ENCODE results near the gene TAS1R2. TPM values are rescaled to one million over a fixed set of nuclear protein-coding genes. Genes with fewer than 3 reads are reported as not detected.

TAS1R2 gene
- total RNA-seq, 1 donor: not detected

DNA sequence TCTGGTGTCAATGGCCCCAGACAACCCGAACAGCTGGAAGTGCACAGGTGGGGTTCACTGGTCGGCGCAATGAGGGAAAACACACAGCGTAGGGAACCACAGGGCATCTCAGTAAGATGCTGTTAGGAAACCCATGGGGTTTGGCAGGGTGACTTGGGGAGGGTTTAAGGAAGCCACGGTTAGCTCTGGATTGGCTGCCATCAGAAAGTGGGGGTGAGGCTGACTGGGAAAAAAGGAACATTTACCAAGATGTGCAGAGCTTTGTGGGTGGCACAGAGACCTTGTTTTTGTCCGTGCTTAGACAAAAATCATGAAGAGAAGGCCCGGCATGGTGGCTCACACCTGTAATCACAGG, 31.9 kb upstream of the TAS1R2 start:
- H3K27me3 ChIP-seq (ENCODE audit: insufficient read depth, low read length): no peaks in the 10 kb centered on the region
- H3K9me3 ChIP-seq (ENCODE audit: low read depth, low read length): no peaks in the 10 kb centered on the region
- H3K4me3 ChIP-seq (ENCODE audit: low read length): no peak overlapping the region
- no peaks in the 10 kb centered on the region for H3K4me1 ChIP-seq (ENCODE audit: insufficient read depth, low read length)

DNA sequence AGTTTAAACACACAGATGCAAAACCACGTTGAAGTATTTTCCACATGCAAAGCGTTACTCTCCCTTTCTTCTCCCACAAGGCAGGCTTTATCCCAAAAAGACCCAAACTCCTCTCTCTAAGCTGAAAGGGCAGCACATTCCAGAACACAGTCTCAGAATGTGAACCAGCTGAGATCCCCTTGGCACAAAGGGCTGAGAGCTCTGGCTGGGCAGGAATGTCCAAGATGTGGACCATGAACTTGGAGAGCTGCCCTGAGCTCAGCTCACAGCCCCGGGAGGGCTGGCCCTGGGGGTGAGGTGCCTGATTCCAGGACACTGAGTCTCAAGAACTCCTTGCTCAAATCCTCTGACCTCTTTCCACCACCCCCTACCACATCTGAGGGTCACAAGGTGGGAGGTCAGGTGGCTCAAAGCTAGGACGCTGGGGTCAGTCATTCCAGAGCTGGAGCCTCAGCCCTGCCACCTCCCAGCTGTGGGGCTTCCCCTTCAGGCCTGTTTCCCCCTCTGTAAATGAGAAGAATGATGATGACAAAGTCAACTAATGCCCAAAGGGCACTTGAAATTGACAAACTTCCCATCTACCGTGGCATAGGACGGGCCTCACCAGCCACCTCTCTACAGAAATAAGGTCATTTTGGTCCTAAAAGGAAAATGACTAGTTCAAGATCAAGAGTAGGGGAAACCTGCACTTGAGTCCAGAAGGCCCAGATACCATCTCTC, 31.4 kb upstream of the TAS1R2 start:
- no peak overlapping the region for H3K4me3 ChIP-seq (ENCODE audit: low read length)
- H3K9me3 ChIP-seq (ENCODE audit: low read depth, low read length): no peaks in the 10 kb centered on the region
- H3K4me1 ChIP-seq (ENCODE audit: insufficient read depth, low read length): no peaks in the 10 kb centered on the region
- no peaks in the 10 kb centered on the region for H3K27me3 ChIP-seq (ENCODE audit: insufficient read depth, low read length)

DNA sequence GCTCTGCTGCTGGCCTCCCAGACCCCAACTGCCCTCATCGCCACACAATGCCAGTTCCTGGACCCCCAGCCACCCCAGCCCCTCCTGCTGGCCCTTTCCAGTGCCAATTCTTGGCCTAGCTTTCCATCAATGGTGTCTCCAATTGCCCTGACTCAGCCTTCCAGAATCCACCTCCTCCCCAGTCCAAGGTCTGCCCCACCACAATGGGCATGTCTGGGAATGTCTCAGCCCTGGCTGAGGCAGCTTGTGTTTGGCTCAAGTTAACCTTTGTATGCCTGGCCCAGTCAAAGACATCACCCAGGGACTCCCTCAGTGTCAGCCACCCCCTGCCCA, 26.5 kb upstream of the TAS1R2 start:
- Histone ChIP-seq H3K4me1 (ENCODE audit: insufficient read depth, low read length) (no peaks in the 10 kb centered on the region), H3K4me3 (ENCODE audit: low read length) (no peak overlapping the region), H3K9me3 (ENCODE audit: low read depth, low read length) (no peaks in the 10 kb centered on the region), H3K27me3 (ENCODE audit: insufficient read depth, low read length) (no peaks in the 10 kb centered on the region)

DNA sequence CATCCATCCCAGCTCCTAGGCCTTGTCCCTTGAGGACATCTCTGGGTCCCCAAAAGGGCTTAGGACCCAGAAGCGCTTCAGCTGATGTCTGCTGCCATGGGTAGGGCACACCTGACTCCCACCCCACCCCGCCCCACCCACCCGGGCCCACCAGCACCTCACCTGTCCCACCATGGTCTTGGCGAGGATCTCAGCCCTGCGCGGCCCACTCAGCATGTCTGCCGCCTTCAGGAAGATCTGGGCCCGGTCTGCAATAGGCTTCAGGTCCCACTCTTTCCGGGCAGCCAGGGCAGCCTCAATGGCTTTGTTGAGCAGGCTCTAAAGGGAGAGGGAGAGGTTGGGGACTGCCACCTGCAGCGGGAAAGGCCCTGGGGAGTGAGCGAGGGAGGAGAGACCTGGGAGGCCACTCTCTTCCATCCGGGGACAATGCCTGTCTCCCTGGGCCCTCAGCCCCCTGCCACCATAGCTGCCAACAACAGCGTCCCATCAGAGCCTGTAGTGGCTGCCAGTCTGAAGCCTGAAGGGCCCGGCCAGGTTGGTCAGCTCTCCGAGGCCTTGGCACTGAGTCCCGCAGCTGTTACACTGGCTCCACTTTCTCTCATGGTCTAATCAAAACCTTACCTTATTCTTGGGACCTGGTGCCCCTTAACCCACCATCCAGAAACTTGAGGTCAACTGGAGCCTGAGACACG, 26.0 kb upstream of the TAS1R2 start:
- Histone ChIP-seq H3K4me3 (ENCODE audit: low read length) (no peak overlapping the region), H3K27me3 (ENCODE audit: insufficient read depth, low read length) (no peaks in the 10 kb centered on the region), H3K4me1 (ENCODE audit: insufficient read depth, low read length) (no peaks in the 10 kb centered on the region), H3K9me3 (ENCODE audit: low read depth, low read length) (no peaks in the 10 kb centered on the region)

DNA sequence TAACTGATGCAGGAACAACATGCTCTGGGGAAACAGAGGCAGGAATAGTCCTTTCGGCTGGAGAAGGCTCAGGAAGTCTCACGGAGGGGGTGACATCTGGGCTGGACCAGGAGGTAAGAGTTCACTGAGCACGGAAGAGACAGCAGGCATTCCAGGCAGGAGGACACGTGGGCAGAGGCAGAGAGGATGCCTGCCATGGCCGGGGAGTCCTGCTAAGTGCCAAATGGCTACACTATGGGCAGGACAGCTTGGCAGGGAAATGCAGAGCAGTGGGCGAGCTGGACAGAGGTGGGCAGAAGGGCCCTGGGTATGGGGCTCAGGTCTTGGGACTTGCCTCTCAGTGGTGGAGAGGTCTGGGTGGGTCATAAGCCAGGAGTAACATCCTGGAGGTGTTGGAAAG, 25.3 kb upstream of the TAS1R2 start:
- no peak overlapping the region for H3K4me3 ChIP-seq (ENCODE audit: low read length)
- no peaks in the 10 kb centered on the region for H3K9me3 ChIP-seq (ENCODE audit: low read depth, low read length)
- no peaks in the 10 kb centered on the region for H3K4me1 ChIP-seq (ENCODE audit: insufficient read depth, low read length)
- no peaks in the 10 kb centered on the region for H3K27me3 ChIP-seq (ENCODE audit: insufficient read depth, low read length)

DNA sequence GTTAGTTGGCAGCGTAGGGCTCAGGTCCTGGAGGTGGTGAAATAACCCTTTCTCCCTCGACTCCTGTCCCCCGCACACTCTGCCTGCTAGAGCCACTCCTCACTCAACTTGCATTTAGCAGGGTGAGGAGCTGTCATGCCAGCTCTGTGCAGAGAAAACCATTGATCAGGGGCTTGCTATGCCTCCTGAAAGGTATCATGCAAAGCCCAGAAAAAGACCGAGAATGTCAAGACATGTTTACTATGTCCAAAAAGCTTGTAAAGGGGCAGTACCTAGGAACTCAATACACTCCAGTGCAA, 24.9 kb upstream of the TAS1R2 start:
- Histone ChIP-seq H3K4me3 (ENCODE audit: low read length) (no peak overlapping the region), H3K4me1 (ENCODE audit: insufficient read depth, low read length) (no peaks in the 10 kb centered on the region)

DNA sequence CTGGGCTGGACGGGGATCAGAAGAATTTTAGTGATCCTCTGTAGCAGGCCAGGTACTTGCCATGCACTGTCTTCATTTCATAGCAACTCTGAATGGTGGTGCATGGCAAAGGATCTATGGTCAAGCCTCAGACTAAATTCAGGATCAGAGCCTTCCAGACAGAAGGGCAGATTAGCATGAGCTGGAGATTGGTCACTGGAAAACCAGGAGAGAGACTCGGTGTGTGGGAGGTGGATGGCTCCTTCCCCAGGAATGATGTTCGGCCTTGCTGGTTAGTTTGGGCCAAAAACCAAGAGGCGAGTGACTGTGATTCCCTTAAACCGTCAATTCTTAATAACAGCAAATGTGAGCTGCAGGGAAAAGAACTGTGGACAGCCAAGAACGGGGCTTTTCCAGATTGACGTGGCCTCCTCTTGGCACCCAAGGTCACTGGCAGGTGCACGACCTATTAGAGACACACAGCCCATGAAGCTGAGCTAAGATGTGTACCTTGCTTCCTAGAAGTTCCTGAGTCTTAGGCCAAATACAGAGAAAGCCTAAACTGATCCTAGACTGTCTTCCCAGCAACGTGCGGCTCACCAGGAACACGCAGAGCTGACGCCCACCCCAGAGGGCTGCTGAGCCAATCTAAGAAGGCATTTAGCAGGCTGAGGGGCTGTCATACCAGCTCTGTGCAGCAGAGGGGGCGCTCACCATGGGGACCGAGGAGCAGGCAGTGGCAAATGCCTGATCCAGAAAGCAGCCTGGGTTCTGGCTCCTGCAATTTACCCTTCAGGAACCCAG, 24.4 kb upstream of the TAS1R2 start:
- H3K4me3 ChIP-seq (ENCODE audit: low read length): no peak overlapping the region
- no peaks in the 10 kb centered on the region for H3K9me3 ChIP-seq (ENCODE audit: low read depth, low read length)
- no peaks in the 10 kb centered on the region for H3K4me1 ChIP-seq (ENCODE audit: insufficient read depth, low read length)

More for the DNA sequence above, 24.9 kb upstream of the TAS1R2 start:
- Histone ChIP-seq H3K9me3 (ENCODE audit: low read depth, low read length) (no peaks in the 10 kb centered on the region), H3K27me3 (ENCODE audit: insufficient read depth, low read length) (no peaks in the 10 kb centered on the region)

DNA sequence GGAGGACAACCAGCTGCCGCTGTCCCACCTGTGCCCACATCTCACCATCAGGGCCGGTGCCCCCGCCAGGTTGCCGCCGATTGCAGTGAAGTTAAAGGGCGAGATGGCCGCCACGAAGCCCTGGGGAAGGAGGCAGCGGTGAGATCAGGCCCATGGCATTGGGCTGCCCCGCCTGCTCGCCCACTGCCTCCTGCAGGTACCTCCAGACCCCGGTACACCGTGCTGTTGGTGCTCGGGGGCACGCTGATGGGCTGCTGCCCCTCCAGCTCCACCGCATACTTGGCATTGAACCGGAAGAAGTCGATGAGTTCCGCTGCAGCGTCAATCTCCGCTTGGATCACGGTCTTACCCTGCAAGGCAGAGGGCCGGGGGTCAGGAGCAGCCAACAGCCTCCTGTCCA, 23.6 kb upstream of the TAS1R2 start:
- no peaks in the 10 kb centered on the region for H3K4me1 ChIP-seq (ENCODE audit: insufficient read depth, low read length)
- H3K4me3 ChIP-seq (ENCODE audit: low read length): no peak overlapping the region
- H3K9me3 ChIP-seq (ENCODE audit: low read depth, low read length): no peaks in the 10 kb centered on the region
- H3K27me3 ChIP-seq (ENCODE audit: insufficient read depth, low read length): no peaks in the 10 kb centered on the region

More for the DNA sequence above, 24.4 kb upstream of the TAS1R2 start:
- no peaks in the 10 kb centered on the region for H3K27me3 ChIP-seq (ENCODE audit: insufficient read depth, low read length)

DNA sequence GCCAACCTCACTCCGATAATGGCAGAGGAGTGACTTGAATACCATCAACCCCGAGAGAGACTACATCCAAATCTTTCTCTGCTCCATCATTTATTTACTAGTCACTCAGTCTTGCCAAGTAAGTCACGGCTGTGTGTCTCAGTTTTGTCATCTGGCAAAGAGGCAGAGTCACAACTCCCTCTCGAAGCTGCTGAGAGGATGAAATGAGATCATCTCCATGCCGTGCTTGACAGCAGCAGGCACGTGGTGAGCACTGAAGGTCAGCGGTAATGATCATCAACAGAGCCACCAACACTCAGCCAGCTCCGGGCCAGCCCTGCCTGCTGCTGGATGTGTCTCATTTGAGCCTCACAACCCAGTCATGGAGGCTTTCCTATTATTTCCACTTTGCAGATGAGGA, 23.0 kb upstream of the TAS1R2 start:
- Histone ChIP-seq H3K9me3 (ENCODE audit: low read depth, low read length) (no peaks in the 10 kb centered on the region), H3K4me1 (ENCODE audit: insufficient read depth, low read length) (no peaks in the 10 kb centered on the region), H3K27me3 (ENCODE audit: insufficient read depth, low read length) (no peaks in the 10 kb centered on the region), H3K4me3 (ENCODE audit: low read length) (no peak overlapping the region)

DNA sequence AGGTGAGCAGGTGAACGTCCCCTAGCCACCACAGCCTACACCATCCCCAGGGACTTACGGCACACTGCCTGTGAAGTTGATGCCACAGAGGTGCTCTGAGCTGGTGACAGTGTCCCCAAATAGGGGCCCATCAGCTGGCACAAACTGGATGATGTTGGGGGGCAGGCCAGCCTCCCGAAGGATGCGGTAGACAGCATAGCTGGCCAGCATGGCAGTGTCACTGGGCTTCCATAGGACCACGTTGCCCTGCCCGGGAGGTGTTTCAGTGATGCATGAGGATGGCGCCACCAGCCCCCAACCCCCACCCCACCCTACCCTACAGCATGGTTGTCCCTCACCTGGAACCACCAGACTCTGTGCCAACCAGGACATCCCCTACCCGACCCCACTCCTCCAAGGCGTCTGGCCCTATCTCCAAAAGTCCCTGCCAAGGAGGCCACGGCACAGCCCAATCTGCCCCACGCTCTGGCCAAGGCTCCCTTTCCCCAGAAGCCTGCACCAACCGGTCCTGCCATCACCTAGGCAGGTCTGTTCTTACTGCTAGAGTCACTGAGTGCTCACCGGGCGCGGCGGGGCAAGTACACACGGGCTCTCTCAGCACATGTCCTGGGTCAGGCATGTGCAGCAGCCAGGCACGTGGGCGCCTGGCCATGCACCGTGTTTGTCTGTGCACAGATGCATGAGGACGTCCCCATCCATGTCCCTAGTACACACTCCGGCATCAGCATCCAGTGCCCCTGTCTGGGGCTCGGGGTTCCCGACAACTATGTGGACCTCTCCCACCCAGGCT, 22.4 kb upstream of the TAS1R2 start:
- no peaks in the 10 kb centered on the region for H3K27me3 ChIP-seq (ENCODE audit: insufficient read depth, low read length)
- H3K9me3 ChIP-seq (ENCODE audit: low read depth, low read length): no peaks in the 10 kb centered on the region
- no peak overlapping the region for H3K4me3 ChIP-seq (ENCODE audit: low read length)
- no peaks in the 10 kb centered on the region for H3K4me1 ChIP-seq (ENCODE audit: insufficient read depth, low read length)

DNA sequence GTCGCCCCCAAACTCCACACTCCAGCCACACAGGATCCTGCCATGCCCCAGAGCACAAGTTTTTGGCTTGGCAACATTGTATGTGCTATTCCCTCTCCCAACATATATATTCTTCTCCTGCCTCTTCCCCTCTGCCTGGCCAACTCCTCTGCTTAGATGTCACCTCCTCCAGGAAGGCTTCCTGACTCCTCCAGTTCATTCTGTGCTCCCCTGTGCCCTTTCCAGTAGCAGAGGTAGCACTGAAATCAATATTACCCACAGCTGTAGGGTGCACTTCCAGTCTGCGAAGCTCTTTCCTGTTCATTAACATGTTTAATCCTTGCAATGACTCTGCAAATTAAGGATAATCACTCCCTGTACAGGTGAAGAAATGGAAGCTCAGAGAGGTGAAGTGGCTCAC, 21.7 kb upstream of the TAS1R2 start:
- H3K4me1 ChIP-seq (ENCODE audit: insufficient read depth, low read length): no peaks in the 10 kb centered on the region
- no peaks in the 10 kb centered on the region for H3K27me3 ChIP-seq (ENCODE audit: insufficient read depth, low read length)
- no peaks in the 10 kb centered on the region for H3K9me3 ChIP-seq (ENCODE audit: low read depth, low read length)
- no peak overlapping the region for H3K4me3 ChIP-seq (ENCODE audit: low read length)

DNA sequence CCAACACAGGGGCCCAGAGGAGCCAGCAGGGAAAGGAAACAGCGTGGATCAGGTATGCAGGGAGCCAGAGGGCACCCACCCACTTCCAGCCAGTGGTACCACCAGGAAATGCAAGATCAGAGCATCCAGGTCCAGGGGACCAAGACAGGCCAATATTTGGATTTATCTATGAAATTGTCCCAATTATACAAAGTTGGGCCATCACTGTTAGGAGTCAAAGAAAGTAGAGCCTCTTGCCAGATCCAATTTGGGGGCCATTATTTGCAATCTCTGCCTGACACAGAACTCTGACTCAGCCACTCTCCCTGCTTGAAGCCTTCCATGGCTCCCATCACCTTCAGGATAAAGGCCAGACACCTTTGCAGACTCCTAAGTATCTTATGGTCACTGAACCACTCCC, 21.1 kb upstream of the TAS1R2 start:
- Histone ChIP-seq H3K27me3 (ENCODE audit: insufficient read depth, low read length) (no peaks in the 10 kb centered on the region), H3K4me1 (ENCODE audit: insufficient read depth, low read length) (no peaks in the 10 kb centered on the region), H3K4me3 (ENCODE audit: low read length) (no peak overlapping the region), H3K9me3 (ENCODE audit: low read depth, low read length) (no peaks in the 10 kb centered on the region)

DNA sequence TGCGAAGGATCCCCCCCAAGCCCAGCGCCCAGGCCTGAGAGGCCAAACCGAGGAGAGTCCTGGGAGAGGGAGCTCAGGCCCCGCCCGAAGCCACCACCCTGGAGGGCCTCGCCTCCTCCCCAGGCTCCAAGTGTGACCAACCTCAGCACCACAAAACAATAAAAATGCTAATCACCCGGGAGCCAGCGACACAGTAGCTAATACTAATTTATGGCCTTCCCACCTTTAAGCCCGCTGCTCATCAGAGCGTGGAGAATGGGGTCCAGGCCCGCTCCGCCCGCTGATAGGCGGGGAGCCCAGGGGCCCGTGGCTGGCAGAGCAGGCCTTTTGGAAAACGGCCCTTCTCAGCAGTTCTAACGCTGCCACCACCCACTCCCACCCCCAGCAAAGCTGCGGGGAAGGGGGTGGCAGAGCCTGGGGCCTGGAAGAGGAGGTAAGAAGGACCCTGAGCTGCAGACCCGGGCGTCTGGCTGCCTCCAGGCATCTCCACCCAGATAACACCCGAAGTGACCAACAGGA, 20.4 kb upstream of the TAS1R2 start:
- H3K4me3 ChIP-seq (ENCODE audit: low read length): no peak overlapping the region
- no peaks in the 10 kb centered on the region for H3K27me3 ChIP-seq (ENCODE audit: insufficient read depth, low read length)
- H3K9me3 ChIP-seq (ENCODE audit: low read depth, low read length): no peaks in the 10 kb centered on the region
- no peaks in the 10 kb centered on the region for H3K4me1 ChIP-seq (ENCODE audit: insufficient read depth, low read length)

DNA sequence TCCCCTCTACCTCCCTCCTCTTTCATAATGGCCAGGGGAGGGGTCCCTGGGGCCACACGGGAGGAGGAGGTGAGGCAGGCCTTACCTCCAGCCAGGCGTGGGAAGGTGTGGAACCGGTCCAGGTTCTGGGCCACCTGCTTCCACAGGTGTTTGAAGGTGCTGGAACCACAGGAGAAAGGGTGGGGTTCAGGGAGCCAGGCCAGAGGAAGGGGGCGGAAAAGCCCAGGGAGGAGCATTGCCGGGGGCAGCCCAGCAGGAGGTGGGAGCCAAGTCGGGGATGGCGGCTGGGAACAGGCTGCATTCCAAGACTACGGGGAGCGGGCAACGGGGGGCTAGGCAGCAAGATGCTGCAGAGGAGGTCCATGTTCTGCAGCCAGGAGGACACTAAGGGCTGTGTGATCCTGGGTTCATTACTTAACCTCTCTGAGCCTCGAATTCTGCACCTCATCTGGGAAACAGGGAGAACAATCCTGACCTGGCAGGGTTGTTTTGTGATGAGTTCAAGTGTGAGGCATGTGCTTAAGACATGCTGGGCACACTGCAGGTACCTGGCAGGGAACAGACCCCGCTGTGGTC, 19.8 kb upstream of the TAS1R2 start:
- Histone ChIP-seq H3K4me3 (ENCODE audit: low read length) (no peak overlapping the region), H3K27me3 (ENCODE audit: insufficient read depth, low read length) (no peaks in the 10 kb centered on the region), H3K4me1 (ENCODE audit: insufficient read depth, low read length) (no peaks in the 10 kb centered on the region), H3K9me3 (ENCODE audit: low read depth, low read length) (no peaks in the 10 kb centered on the region)

All from mononuclear cell (primary cell).